Dedifferentiated amniotic fluid mesenchymal stem cell (primary cell): ENCODE measurements around the gene HMG20B.
"Not testable (repeated sequence)": the region's sequence is repeated elsewhere in the genome, so short reads cannot be mapped to it uniquely, and the experiment has no call there.

Experiments
- DNase-seq: peaks from one replicate; pipeline ENCODE4 v3.0.0-alpha.2; 2016; ENCODE audit errors: extremely low spot score

The HMG20B gene

GRCh38 chr19:3556423-3556977, 16.2 kb upstream of the HMG20B start:
- DNase-seq, result no peak

DNA sequence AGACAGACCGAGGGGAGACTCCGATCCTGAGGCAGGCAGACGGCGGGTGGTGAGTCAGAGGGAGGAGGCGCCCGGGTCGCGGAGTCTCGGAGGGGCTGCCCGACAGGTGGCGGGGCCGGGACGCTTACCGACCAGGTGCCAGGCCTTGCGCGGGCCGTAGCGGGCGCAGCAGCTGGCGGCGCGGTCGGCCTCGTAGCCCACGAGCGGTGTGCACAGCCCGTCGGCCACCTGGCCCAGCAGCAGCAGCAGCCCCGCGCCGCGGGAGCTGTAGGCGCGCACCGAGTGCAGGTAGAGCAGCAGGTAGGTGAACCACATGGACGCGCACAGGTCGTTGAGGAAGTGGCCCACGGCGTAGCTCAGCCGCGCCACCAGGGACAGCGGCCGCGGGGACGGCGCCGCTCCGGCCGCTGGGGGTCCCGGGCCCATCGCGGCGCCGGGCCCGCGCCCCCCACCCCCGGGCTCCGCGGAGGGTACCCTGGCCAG, 15.7 kb upstream of the HMG20B start:
- no peak for DNase-seq

DNA sequence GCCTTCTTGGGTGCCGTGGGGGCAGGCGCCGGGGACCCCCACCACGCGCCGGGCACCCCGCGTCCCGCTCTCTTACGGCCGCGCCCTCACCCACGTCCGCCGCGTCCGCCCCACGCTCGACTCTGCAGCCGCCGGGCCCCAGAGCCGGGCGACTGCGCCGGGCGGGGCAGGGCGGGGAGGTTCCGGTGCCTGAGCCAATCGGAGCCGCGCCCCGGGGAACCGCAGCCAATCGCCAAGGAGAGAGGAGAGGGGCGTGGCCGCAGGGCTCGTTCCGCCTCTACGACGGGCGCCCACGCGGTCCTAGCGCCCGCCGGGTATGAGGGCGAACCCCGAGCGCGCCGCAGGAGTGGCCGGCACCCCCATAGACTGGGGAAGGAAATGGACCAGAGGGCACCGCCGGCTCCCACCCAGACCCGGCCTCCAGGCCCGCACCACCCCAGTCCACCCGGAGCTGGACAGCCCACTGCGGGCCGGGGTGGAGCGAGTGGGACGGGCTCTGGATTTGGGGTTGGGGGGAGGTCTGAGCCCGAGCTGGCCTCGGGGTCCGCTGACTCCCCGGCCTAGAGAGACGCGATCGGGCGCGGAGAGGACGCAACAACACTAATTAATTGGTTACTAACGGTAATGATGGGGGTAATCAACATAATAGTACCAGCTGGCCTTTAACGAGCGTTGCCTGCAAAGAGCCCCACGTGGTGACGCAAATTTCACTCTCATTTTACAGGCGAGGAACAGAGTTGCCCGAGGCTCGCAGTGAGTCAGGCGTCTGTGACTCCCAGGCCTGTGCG, 15.1 kb upstream of the HMG20B start, which contains the start of gene MFSD12:
TSS of gene MFSD12 (minus strand) at position 126 of the 788 bp plus-strand sequence. CDS start 183 bp downstream, outside the sequence.
- DNase-seq, result peak; percentile 93

DNA sequence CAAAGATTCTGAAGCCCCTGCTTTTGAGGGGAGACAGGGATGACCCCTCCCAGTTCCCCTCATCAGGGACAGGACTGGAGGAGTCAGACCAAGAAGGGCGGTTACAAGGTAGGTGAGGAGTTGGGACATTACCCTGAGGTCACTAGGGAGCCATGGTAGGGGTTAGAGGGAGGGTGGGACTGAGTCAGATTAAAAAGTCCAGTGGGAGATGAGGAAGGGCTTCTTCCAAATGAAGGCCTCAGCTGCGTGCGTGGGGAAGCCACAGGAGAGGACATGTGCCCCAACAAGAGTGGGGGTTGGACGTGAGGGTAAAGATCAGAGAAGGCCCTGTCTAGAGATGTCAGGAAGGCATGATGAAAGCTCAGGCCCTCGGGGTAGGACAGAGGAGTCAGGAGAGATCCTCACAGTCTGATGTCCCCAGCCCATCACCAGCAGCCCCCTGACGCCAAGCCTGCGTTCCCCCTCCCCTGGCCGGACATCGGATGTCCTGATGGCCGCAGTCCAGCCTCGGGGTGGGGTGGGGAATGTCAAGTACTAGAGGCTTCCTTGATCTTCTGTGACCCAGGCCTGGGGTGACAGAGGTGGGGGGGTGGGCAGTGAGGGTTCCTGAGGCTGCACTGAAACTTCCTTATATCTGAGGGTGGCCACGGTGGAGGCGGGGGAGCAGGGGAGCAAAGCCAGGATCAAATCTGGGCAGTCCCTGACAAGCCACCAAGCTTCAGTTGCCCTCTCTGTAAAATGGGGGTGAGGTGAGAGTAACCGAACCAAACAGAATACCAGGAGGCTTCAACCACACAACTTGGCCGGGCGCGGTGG, 8.8 kb upstream of the HMG20B start:
- DNase-seq, result no peak

DNA sequence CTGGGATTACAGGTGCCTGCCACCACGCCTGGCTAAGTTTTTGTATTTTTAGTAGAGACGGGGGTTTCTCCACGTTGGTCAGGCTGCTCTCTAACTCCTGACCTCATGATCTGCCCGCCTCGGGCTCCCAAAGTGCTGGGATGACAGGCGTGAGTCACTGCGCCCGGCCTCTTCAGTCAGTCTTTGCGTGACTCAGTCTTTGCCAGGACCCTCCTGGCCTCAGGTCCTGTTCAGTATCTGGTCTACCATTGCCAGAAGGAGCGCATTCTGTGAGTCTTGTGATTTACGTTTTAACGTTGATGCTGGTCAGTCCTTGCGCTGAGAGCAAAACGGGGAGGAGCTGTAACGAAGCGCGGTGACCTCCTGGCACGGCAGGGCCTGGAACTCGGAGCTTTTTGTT, 7.6 kb upstream of the HMG20B start:
- DNase-seq, result no peak

- not testable (repeated sequence) for DNase-seq
Observed at GRCh38 chr19:3570042-3570441, 2.7 kb upstream of the HMG20B start.

GRCh38 chr19:3570606-3571011, 2.1 kb upstream of the HMG20B start:
- no peak for DNase-seq

DNA sequence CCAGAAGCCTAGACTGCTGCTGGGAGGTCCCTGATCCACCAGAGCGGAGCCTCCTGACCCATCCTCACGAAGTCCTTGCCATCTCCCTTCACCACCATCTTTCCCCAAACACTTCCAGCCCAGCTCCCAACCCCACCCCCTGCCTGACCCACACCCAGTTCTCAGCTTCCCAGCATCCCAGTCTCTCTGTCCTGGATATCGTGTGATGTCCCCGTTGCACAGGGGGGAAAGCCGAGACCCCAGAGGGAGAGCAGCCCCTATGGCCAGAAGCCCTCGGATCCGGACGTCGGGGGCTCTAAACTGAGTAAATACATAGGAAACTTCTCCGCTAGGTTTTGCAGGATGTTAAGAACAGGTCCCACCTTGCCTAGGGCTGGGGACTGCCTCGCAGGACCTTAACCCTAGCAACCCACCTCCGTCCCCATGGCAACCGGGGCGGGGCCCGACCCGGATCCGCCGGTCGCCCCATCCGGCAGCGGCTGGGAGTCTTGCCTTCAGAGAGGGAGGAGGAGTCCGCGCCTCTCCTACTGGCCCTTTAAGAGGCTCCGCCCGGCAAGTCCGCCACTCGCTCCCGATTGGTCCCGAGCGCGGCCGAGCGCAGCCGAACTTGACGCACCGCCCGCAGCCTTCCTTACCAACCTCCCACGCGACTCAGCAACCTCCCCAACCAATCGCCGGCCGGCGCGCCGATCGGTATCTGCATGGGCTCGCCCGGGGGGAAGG, 451 bp upstream of the HMG20B start:
- peak; percentile 99 for DNase-seq

- no peak for DNase-seq
Observed at GRCh38 chr19:3573162-3573857, 566 bp downstream of the HMG20B start.

- peak; percentile 87 for DNase-seq
Observed at GRCh38 chr19:3573858-3574637, 1.3 kb downstream of the HMG20B start.

DNA sequence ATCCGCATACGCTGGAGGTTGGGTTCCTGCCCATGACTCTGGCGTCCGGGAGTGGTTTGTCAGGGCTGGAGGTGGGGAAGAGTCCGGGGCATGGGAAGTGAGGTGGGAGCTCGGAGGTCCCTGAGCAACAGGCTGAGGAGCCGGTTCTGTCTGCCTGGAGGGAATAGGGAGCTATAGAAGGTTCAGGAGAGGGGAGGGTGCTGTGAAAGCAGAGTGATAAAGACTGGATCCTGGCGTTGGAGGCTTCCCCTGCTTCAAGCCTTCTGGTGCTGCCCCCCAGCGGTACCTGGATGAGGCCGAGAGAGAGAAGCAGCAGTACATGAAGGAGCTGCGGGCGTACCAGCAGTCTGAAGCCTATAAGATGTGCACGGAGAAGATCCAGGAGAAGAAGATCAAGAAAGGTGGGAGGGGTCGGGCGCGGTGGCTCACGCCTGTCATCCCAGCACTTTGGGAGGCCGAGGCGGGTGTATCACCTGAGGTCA, 2.6 kb downstream of the HMG20B start:
- DNase-seq, result no peak

DNA sequence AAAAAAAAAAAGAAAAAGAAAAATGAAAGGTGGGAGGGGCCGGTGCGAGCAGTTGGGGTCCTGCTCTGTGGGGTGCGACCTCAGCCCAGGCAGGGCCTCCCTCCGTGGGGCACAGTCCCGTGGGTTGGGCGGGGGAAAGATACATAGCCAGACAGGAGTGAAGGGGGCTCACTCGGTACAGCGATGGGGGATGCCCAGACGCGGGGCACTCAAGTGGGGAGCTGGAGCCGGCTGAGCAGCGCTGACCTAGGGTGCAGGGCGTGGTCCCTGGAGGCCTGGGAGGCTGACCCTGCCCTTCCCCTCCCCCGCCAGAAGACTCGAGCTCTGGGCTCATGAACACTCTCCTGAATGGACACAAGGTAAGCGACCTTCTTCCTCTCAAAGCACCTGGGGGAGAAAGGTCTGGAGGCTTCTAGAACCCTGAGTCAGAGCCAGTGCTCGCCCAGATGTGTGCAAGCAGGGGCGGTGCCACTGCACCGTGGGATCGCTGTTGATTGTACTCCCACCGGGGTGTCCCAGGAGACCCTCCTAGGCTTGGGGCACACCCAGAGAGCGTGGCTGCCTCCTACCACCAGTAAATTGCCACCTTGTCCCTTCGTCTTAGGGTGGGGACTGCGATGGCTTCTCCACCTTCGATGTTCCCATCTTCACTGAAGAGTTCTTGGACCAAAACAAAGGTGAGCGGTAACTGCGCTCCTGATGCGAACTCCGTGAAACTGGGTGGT, 3.4 kb downstream of the HMG20B start:
- DNase-seq, result no peak

- DNase-seq, result no peak
Observed at GRCh38 chr19:3576696-3577443, 4.1 kb downstream of the HMG20B start.

- DNase-seq, result no peak
Observed at GRCh38 chr19:3577723-3578344, 5.1 kb downstream of the HMG20B start.

- no peak for DNase-seq
Observed at GRCh38 chr19:3578390-3578789, 5.6 kb downstream of the HMG20B start.

- DNase-seq, result peak; percentile 76
Observed at GRCh38 chr19:3580156-3580934, 7.6 kb downstream of the HMG20B start.

DNA sequence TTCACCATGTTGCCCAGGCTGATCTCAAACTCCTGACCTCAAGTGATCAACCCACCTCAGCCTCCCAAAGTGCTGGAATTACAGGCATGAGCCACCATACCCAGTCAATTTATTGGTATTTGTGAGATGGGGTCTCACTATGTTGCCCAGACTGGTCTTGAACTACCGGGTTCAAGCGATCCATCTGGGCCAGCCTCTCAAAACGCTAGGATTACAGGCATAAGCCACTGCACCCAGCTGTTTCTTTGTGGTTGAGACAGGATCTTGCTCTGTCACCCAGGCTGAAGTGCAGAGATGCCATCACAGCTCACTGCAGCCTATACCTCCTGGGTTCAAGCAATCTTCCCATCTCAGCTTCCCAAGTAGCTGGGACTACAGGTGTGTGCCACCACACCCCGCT, 9.0 kb downstream of the HMG20B start:
- not testable (repeated sequence) for DNase-seq
